GM18951 (cell line): ENCODE results near the gene LHFPL6.

Experiments used
- POLR2A ChIP-seq: IDR thresholded peaks from 4 replicates; pipeline ENCODE4 v1.6.1; 2011; ENCODE audit warnings: mild to moderate bottlenecking; ENCODE audit not compliant: insufficient read length, insufficient read depth; ENCODE audit errors: extremely low read depth
- in situ Hi-C: fragments of 300-500 bp; cut with MboI; formaldehyde crosslinking; loops from one replicate; pipeline ENCODE4 v1.12.0; 2022; ENCODE audit warnings: low sequenced_read_pairs, mixed read lengths, inconsistent platforms; ENCODE audit not compliant: unreplicated experiment

The LHFPL6 gene

GRCh38 chr13:39378306-39378705 is 224.7 kb downstream of the LHFPL6 start:
- no peak for TF ChIP-seq POLR2A
- in situ Hi-C loops = no loop called here

GRCh38 chr13:39377699-39378098 is 225.3 kb downstream of the LHFPL6 start:
- in situ Hi-C loops = no loop called here
- TF ChIP-seq POLR2A = no peak

- TF ChIP-seq POLR2A = no peak
- in situ Hi-C loops = no loop called here
Observed at GRCh38 chr13:39376076-39376475, 226.9 kb downstream of the LHFPL6 start.

GRCh38 chr13:39375601-39376000 is 227.4 kb downstream of the LHFPL6 start:
- no peak for TF ChIP-seq POLR2A
- in situ Hi-C loops = no loop called here

GRCh38 chr13:39374741-39375189 is 228.2 kb downstream of the LHFPL6 start:
- in situ Hi-C loops = no loop called here
- TF ChIP-seq POLR2A = no peak

GRCh38 chr13:39373145-39373544 is 229.8 kb downstream of the LHFPL6 start:
- no peak for TF ChIP-seq POLR2A
- in situ Hi-C loops = no loop called here

- in situ Hi-C loops = no loop called here
- TF ChIP-seq POLR2A = no peak
Observed at GRCh38 chr13:39371706-39372105, 231.3 kb downstream of the LHFPL6 start.

- no peak for TF ChIP-seq POLR2A
- in situ Hi-C loops = no loop called here
Observed at GRCh38 chr13:39370554-39370953, 232.4 kb downstream of the LHFPL6 start.

GRCh38 chr13:39370048-39370447 is 232.9 kb downstream of the LHFPL6 start:
- in situ Hi-C loops = no loop called here
- TF ChIP-seq POLR2A = no peak

GRCh38 chr13:39369161-39369890 is 233.7 kb downstream of the LHFPL6 start:
- TF ChIP-seq POLR2A = no peak
- in situ Hi-C loops = no loop called here

GRCh38 chr13:39365879-39366278 is 237.1 kb downstream of the LHFPL6 start:
- in situ Hi-C loops = no loop called here
- TF ChIP-seq POLR2A = no peak

GRCh38 chr13:39364947-39365468 is 238.0 kb downstream of the LHFPL6 start:
- in situ Hi-C loops = no loop called here
- no peak for TF ChIP-seq POLR2A

GRCh38 chr13:39363382-39363772 is 239.6 kb downstream of the LHFPL6 start:
- TF ChIP-seq POLR2A = no peak
- in situ Hi-C loops = no loop called here

- in situ Hi-C loops = no loop called here
- TF ChIP-seq POLR2A = no peak
Observed at GRCh38 chr13:39362652-39363381, 240.2 kb downstream of the LHFPL6 start.
